ENCODE measurements around the gene THADA. TPM values are rescaled to one million over a fixed set of nuclear protein-coding genes. Genes with fewer than 3 reads are reported as not detected.
A peak's percentile ranks its signal among the peaks of the same experiment; 100 is the strongest.

The THADA gene
- total and polyA plus RNA-seq, 7 donors: 4.4 to 35.2 (median 20.2) TPM

GRCh38 chr2:43329637-43330036, 266.2 kb downstream of the THADA start:
- no peaks in the 10 kb centered on the region for H3K9me3 ChIP-seq
- intact Hi-C loops (cut with DNase I): no loop called here
- H3K27ac ChIP-seq: peak overlapping the region; percentile 74 to 82 (median 80)
- no peak for TF ChIP-seq POLR2AphosphoS5 (IDR thresholded peaks at IDR 0.05)
- no peak for TF ChIP-seq EP300 (IDR thresholded peaks at IDR 0.05)
- no peak for TF ChIP-seq POLR2A (IDR thresholded peaks at IDR 0.05)
- TF ChIP-seq CTCF (IDR thresholded peaks at IDR 0.05): no peak
- no peaks in the 10 kb centered on the region for H3K27me3 ChIP-seq
- 79 to 88% methylated on average over 5 of the region's 5 CpGs for WGBS, 2 donors
- no peaks in the 10 kb centered on the region for H3K36me3 ChIP-seq
- H3K4me3 ChIP-seq: no peak overlapping the region
- no peak for DNase-seq
- peaks cover 0 to 94% (median 83%) of the 10 kb centered on the region in 4 donors for H3K4me1 ChIP-seq

- Histone ChIP-seq H3K9me3 (no peaks in the 10 kb centered on the region), H3K36me3 (no peaks in the 10 kb centered on the region), H3K27me3 (no peaks in the 10 kb centered on the region), H3K4me1 (peaks cover 0 to 96% (median 84%) of the 10 kb centered on the region in 4 donors), H3K27ac (peak overlapping the region; percentile 74 to 82 (median 80)), H3K4me3 (no peak overlapping the region)
- DNase-seq: no peak
- TF ChIP-seq POLR2A (IDR thresholded peaks at IDR 0.05) (no peak), EP300 (IDR thresholded peaks at IDR 0.05) (no peak), POLR2AphosphoS5 (IDR thresholded peaks at IDR 0.05) (peak in 1 of 4 donors; percentile 7)
- WGBS, 2 donors: 85 to 95% methylated on average over 3 of the region's 3 CpGs
- intact Hi-C loops (cut with DNase I): no loop called here
These were observed 267.0 kb downstream of the THADA start for GRCh38 chr2:43328832-43329231.

- 33 to 65% methylated on average over 2 of the region's 2 CpGs for whole genome bisulfite sequencing, 2 donors
- H3K4me1 ChIP-seq: peaks cover 0 to 96% (median 84%) of the 10 kb centered on the region in 4 donors
- H3K27ac ChIP-seq: peak overlapping the region; percentile 74 to 82 (median 80)
- TF ChIP-seq CTCF (IDR thresholded peaks at IDR 0.05) (no peak), POLR2A (IDR thresholded peaks at IDR 0.05) (no peak), EP300 (IDR thresholded peaks at IDR 0.05) (no peak), POLR2AphosphoS5 (IDR thresholded peaks at IDR 0.05) (no peak)
- H3K27me3 ChIP-seq: no peaks in the 10 kb centered on the region
- intact Hi-C loops (cut with DNase I): no loop called here
- DNase-seq: peak; percentile 84
- H3K4me3 ChIP-seq: no peak overlapping the region
- no peaks in the 10 kb centered on the region for H3K9me3 ChIP-seq
- no peaks in the 10 kb centered on the region for H3K36me3 ChIP-seq
These were observed 267.7 kb downstream of the THADA start for GRCh38 chr2:43328133-43328532.

GRCh38 chr2:43327119-43327518, 268.7 kb downstream of the THADA start:
- no peaks in the 10 kb centered on the region for H3K27me3 ChIP-seq
- WGBS, 2 donors: 69 to 80% methylated on average over 1 of the region's 1 CpG
- peaks cover 0 to 86% (median 74%) of the 10 kb centered on the region in 4 donors for H3K4me1 ChIP-seq
- no peak overlapping the region for H3K4me3 ChIP-seq
- no peak for TF ChIP-seq CTCF (IDR thresholded peaks at IDR 0.05)
- no peak for TF ChIP-seq POLR2AphosphoS5 (IDR thresholded peaks at IDR 0.05)
- TF ChIP-seq POLR2A (IDR thresholded peaks at IDR 0.05): no peak
- no peak for TF ChIP-seq EP300 (IDR thresholded peaks at IDR 0.05)
- DNase-seq: no peak
- peak overlapping the region in 3 of 4 donors; percentile 77 to 82 (median 82) for H3K27ac ChIP-seq
- no peaks in the 10 kb centered on the region for H3K9me3 ChIP-seq
- intact Hi-C loops (cut with DNase I): no loop called here
- H3K36me3 ChIP-seq: no peaks in the 10 kb centered on the region

GRCh38 chr2:43326101-43326825, 269.6 kb downstream of the THADA start:
- DNase-seq: no peak
- intact Hi-C loops (cut with DNase I): no loop called here
- Histone ChIP-seq H3K27ac (peak overlapping the region; percentile 77 to 84 (median 82)), H3K4me3 (no peak overlapping the region), H3K4me1 (peaks cover 0 to 78% (median 67%) of the 10 kb centered on the region in 4 donors), H3K27me3 (no peaks in the 10 kb centered on the region), H3K9me3 (no peaks in the 10 kb centered on the region), H3K36me3 (no peaks in the 10 kb centered on the region)
- TF ChIP-seq CTCF (IDR thresholded peaks at IDR 0.05) (no peak), EP300 (IDR thresholded peaks at IDR 0.05) (no peak), POLR2A (IDR thresholded peaks at IDR 0.05) (no peak), POLR2AphosphoS5 (IDR thresholded peaks at IDR 0.05) (no peak)
- WGBS, 2 donors: 88 to 94% methylated on average over 2 of the region's 2 CpGs
